ENCODE measurements around the gene ANTXR1.
A peak's percentile ranks its signal among the peaks of the same experiment; 100 is the strongest.

ANTXR1 gene

DNA sequence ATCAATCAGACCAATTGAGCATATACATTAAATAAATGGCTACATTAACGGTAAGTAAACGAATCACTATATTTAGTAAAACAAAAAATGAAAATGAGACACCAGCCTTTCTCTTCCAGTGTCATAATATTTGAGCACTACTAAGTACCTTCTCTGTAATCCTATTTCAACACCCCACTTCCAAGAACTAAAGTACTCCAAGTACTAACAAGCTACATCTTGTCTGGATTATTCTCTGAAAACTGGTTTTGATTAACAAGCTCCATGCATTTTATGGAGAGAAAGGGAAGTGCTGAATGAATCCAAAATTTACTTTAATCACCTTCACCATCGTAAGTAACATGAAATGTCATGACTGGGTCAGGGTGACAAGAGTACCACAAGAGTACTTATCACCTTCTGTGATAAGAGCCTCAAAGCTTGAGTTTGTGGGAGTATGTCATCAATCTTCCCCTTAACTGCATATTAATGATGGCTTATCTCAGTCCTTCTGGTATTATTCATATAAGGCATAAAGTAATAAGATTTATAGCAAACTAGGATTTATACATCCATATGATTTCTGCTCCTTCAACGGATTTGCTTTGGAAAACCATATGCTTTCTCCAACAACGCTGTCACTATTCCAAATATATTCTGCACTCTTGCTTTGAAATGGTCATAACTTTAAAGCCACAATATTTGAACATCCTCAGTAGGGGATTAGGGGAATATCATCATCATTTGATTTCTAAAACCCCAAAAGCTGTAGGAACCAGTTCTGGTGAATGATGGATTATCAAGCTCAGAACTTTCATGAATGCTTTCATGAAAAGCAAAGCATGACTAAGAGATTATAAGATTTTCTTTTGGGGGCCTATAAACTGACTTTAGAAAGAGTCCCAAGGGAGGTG lies 127.0 kb downstream of the ANTXR1 start:
- ATAC-seq (replicated peaks) (no peak), DNase-seq (no peak)
- Mint-ChIP-seq H3K36me3 (no peaks in the 10 kb centered on the region), H3K4me3 (no peak overlapping the region), H3K9me3 (no peaks in the 10 kb centered on the region), H3K27ac (no peak overlapping the region), H3K4me1 (no peaks in the 10 kb centered on the region), H3K27me3 (peaks cover 0 to 13% of the 10 kb centered on the region in 2 donors)

DNA sequence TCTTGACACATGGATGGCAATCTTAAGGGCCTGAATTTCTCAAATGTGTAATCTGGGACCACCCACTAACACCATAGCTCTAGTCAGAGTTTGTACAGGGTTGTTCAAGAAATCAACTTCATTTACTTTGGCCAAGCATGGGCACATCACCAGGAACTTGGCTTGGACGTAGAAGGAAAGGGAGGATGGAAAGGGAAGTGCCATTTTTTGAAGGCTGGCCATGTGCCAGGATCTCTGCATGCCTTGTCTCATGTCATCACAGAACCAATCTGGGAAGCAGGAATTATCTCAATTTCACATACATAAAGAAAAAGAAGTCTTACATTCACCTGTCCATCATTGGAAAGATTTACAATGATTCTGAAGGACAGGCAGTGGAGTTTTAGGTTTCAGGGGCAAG lies 128.1 kb downstream of the ANTXR1 start:
- no peak overlapping the region for H3K4me3 Mint-ChIP-seq
- H3K36me3 Mint-ChIP-seq: no peaks in the 10 kb centered on the region
- H3K27ac Mint-ChIP-seq: no peak overlapping the region
- H3K4me1 Mint-ChIP-seq: no peaks in the 10 kb centered on the region
- DNase-seq (no peak), ATAC-seq (replicated peaks) (no peak)
- no peaks in the 10 kb centered on the region for H3K9me3 Mint-ChIP-seq
- H3K27me3 Mint-ChIP-seq: peaks cover 0 to 13% of the 10 kb centered on the region in 2 donors

GRCh38 chr2:69143748-69144360 lies 130.9 kb downstream of the ANTXR1 start:
- H3K9me3 Mint-ChIP-seq: no peaks in the 10 kb centered on the region
- peak in 1 of 2 donors; percentile 7 for ATAC-seq (replicated peaks)
- H3K4me3 Mint-ChIP-seq: no peak overlapping the region
- DNase-seq: no peak
- H3K27me3 Mint-ChIP-seq: peaks cover 0 to 13% of the 10 kb centered on the region in 2 donors
- no peak overlapping the region for H3K27ac Mint-ChIP-seq
- H3K4me1 Mint-ChIP-seq: no peaks in the 10 kb centered on the region
- H3K36me3 Mint-ChIP-seq: no peaks in the 10 kb centered on the region

GRCh38 chr2:69145204-69145603 lies 132.2 kb downstream of the ANTXR1 start:
- ATAC-seq (replicated peaks) (no peak), DNase-seq (no peak)
- Mint-ChIP-seq H3K9me3 (no peaks in the 10 kb centered on the region), H3K4me3 (no peak overlapping the region), H3K4me1 (no peaks in the 10 kb centered on the region), H3K27ac (no peak overlapping the region), H3K27me3 (peaks cover 8 to 13% of the 10 kb centered on the region in 2 donors), H3K36me3 (no peaks in the 10 kb centered on the region)

DNA sequence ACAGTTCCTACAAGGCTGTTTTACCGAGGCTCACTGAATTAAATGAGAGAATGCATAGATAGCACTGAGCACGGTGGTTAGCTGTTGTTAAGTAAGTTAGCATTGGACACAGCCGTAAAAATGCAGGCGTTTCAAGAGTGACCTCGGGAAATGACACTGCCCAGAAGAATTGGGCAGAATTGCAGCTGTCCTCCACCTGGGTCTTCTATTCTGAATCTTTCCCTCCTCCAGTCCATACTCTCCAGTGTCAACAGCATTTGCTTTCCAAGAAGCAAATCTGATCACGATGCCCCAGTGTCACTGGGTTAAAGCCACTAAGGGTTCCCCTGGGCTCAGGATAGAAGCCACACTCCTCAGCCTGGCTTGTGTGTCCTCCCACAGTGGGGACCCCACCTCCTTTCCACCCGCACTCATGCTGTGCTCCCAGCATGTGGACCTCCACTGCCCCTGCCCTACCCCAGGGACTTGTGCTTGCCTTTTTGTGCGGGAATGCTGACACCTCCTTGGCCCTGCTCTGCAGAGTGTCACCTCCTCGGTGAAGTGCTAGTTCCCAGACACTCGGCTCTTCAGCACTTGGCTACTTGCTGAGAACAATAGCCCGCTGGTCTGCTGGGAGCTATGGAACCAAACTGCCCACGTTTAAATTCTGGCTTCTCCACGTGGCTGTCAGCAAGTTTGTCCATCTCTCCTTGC lies 135.0 kb downstream of the ANTXR1 start:
- Mint-ChIP-seq H3K4me3 (no peak overlapping the region), H3K36me3 (no peaks in the 10 kb centered on the region), H3K27me3 (peaks cover 11 to 13% of the 10 kb centered on the region in 2 donors), H3K27ac (no peak overlapping the region), H3K4me1 (no peaks in the 10 kb centered on the region), H3K9me3 (no peaks in the 10 kb centered on the region)
- ATAC-seq (replicated peaks) (no peak), DNase-seq (no peak)

- Mint-ChIP-seq H3K27me3 (peaks cover 6 to 14% of the 10 kb centered on the region in 2 donors), H3K36me3 (no peaks in the 10 kb centered on the region), H3K27ac (no peak overlapping the region), H3K9me3 (peaks cover 0 to 3% of the 10 kb centered on the region in 2 donors), H3K4me1 (no peaks in the 10 kb centered on the region), H3K4me3 (no peak overlapping the region)
- DNase-seq: no peak
- ATAC-seq (replicated peaks): no peak
Measured at GRCh38 chr2:69149631-69150215, 136.7 kb downstream of the ANTXR1 start.

GRCh38 chr2:69151931-69152330 lies 139.0 kb downstream of the ANTXR1 start:
- ATAC-seq (replicated peaks) (no peak), DNase-seq (no peak)
- Mint-ChIP-seq H3K27ac (no peak overlapping the region), H3K36me3 (no peaks in the 10 kb centered on the region), H3K27me3 (peaks cover 6 to 14% of the 10 kb centered on the region in 2 donors), H3K9me3 (peaks cover 0 to 3% of the 10 kb centered on the region in 2 donors), H3K4me1 (no peaks in the 10 kb centered on the region), H3K4me3 (no peak overlapping the region)

GRCh38 chr2:69152847-69153583 lies 140.0 kb downstream of the ANTXR1 start:
- Mint-ChIP-seq H3K27ac (no peak overlapping the region), H3K9me3 (peaks cover 0 to 3% of the 10 kb centered on the region in 2 donors), H3K27me3 (peaks cover 6 to 14% of the 10 kb centered on the region in 2 donors), H3K36me3 (no peaks in the 10 kb centered on the region), H3K4me3 (no peak overlapping the region), H3K4me1 (no peaks in the 10 kb centered on the region)
- DNase-seq (no peak), ATAC-seq (replicated peaks) (no peak)

DNA sequence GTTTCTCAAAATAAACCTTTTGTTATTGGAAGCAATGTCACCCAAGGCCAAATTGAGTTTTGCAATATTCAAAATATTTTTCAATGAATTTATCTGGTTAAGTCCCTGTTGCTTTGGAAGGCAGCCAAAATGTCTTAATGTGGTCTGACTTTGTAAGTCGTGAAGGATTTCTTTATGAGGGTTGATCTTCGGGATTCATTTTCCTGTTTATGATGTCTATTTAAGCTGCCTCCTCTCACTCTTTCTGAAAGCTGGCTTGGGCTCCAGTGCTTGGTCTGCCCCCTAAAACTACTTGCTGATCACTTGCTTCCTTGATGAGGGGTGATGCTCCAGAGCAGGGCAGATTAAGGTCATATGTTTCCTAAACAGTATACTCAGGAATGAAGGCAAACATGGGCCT lies 141.1 kb downstream of the ANTXR1 start:
- Mint-ChIP-seq H3K27ac (no peak overlapping the region), H3K27me3 (peaks cover 6 to 14% of the 10 kb centered on the region in 2 donors), H3K4me3 (no peak overlapping the region), H3K4me1 (no peaks in the 10 kb centered on the region), H3K36me3 (no peaks in the 10 kb centered on the region), H3K9me3 (peaks cover 0 to 3% of the 10 kb centered on the region in 2 donors)
- DNase-seq: no peak
- ATAC-seq (replicated peaks): no peak

GRCh38 chr2:69156624-69157023 lies 143.6 kb downstream of the ANTXR1 start:
- H3K27me3 Mint-ChIP-seq: peaks cover 2 to 6% of the 10 kb centered on the region in 2 donors
- no peak overlapping the region for H3K4me3 Mint-ChIP-seq
- H3K36me3 Mint-ChIP-seq: no peaks in the 10 kb centered on the region
- no peak overlapping the region for H3K27ac Mint-ChIP-seq
- H3K4me1 Mint-ChIP-seq: no peaks in the 10 kb centered on the region
- no peak for ATAC-seq (replicated peaks)
- H3K9me3 Mint-ChIP-seq: peaks cover 0 to 3% of the 10 kb centered on the region in 2 donors
- DNase-seq: no peak

- no peak for DNase-seq
- H3K36me3 Mint-ChIP-seq: no peaks in the 10 kb centered on the region
- H3K27ac Mint-ChIP-seq: no peak overlapping the region
- H3K9me3 Mint-ChIP-seq: peaks cover 0 to 3% of the 10 kb centered on the region in 2 donors
- no peaks in the 10 kb centered on the region for H3K4me1 Mint-ChIP-seq
- H3K27me3 Mint-ChIP-seq: peaks cover 0 to 6% of the 10 kb centered on the region in 2 donors
- no peak for ATAC-seq (replicated peaks)
- H3K4me3 Mint-ChIP-seq: no peak overlapping the region
Measured at GRCh38 chr2:69157441-69157840, 144.5 kb downstream of the ANTXR1 start.

DNA sequence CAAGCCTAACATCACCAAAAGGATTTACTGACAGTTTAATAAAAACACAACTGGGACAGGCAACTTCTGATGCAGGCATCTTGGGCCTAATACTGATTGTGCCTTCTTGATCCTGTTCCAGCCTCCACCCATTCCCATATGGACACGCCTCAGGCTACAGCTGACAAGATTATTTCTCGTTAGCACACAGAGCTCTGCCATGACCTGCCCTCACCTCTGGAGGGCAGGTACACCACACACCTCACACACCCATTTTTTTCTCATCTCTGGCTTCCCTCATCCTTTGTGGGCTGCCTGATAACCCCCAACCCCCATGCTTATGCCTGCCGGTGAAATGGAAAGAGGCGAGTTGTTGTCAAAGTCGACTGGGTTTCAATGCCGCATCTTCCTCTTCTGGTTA lies 147.0 kb downstream of the ANTXR1 start:
- H3K27ac Mint-ChIP-seq: no peak overlapping the region
- H3K27me3 Mint-ChIP-seq: no peaks in the 10 kb centered on the region
- H3K9me3 Mint-ChIP-seq: no peaks in the 10 kb centered on the region
- peaks cover 6 to 9% of the 10 kb centered on the region in 2 donors for H3K4me1 Mint-ChIP-seq
- H3K36me3 Mint-ChIP-seq: no peaks in the 10 kb centered on the region
- no peak overlapping the region for H3K4me3 Mint-ChIP-seq
- DNase-seq: no peak
- no peak for ATAC-seq (replicated peaks)

- H3K4me3 Mint-ChIP-seq: no peak overlapping the region
- no peak for ATAC-seq (replicated peaks)
- H3K36me3 Mint-ChIP-seq: no peaks in the 10 kb centered on the region
Measured at GRCh38 chr2:69162057-69162456, 149.1 kb downstream of the ANTXR1 start.

GRCh38 chr2:69163109-69163508 lies 150.1 kb downstream of the ANTXR1 start:
- H3K9me3 Mint-ChIP-seq: no peaks in the 10 kb centered on the region
- H3K27ac Mint-ChIP-seq: no peak overlapping the region
- H3K36me3 Mint-ChIP-seq: no peaks in the 10 kb centered on the region
- DNase-seq: peak; percentile 6
- peaks cover 0 to 7% of the 10 kb centered on the region in 2 donors for H3K27me3 Mint-ChIP-seq
- no peak overlapping the region for H3K4me3 Mint-ChIP-seq
- ATAC-seq (replicated peaks): peak; percentile 94 to 95
- H3K4me1 Mint-ChIP-seq: peaks cover 8 to 14% of the 10 kb centered on the region in 2 donors

More at GRCh38 chr2:69162057-69162456, 149.1 kb downstream of the ANTXR1 start:
- Mint-ChIP-seq H3K27me3 (peaks cover 0 to 5% of the 10 kb centered on the region in 2 donors), H3K27ac (no peak overlapping the region), H3K9me3 (no peaks in the 10 kb centered on the region), H3K4me1 (peaks cover 8 to 14% of the 10 kb centered on the region in 2 donors)
- DNase-seq: no peak
